ENCODE results near the gene ZBTB3. TPM values are rescaled to one million over a fixed set of nuclear protein-coding genes. Genes with fewer than 3 reads are reported as not detected.
"Not testable (repeated sequence)": the region's sequence is repeated elsewhere in the genome, so short reads cannot be mapped to it uniquely, and the experiment has no call there.

ZBTB3 gene
- total RNA-seq, 4 donors from 2014 or later, result 10.1 to 17.1 (median 14.8) TPM

- WGBS, 2 donors, result 92 to 93% methylated on average over 2 of the region's 2 CpGs
- Histone ChIP-seq H3K36me3 (peaks cover 0 to 42% of the 10 kb centered on the region in 2 donors), H3K4me1 (peaks cover 0 to 4% of the 10 kb centered on the region in 2 donors), H3K9me3 (no peaks in the 10 kb centered on the region), H3K4me3 (replicated peaks in 1 of 3) (no peak overlapping the region), H3K27me3 (no peaks in the 10 kb centered on the region), H3K27ac (no peak overlapping the region)
- intact Hi-C loops (cut with DNase I), result no loop called here
- TF ChIP-seq POLR2A (IDR thresholded peaks at IDR 0.05), result no peak
- no peak for TF ChIP-seq CTCF (IDR thresholded peaks at IDR 0.05)
- DNase-seq, result no peak
These were observed 23.4 kb upstream of the ZBTB3 start for GRCh38 chr11:62777389-62777788.

GRCh38 chr11:62775646-62776045, 21.7 kb upstream of the ZBTB3 start:
- TF ChIP-seq POLR2A (IDR thresholded peaks at IDR 0.05) (no peak), CTCF (IDR thresholded peaks at IDR 0.05) (no peak)
- Histone ChIP-seq H3K36me3 (peaks cover 0 to 37% of the 10 kb centered on the region in 2 donors), H3K27ac (no peak overlapping the region), H3K4me3 (replicated peaks in 1 of 3) (no peak overlapping the region), H3K4me1 (peaks cover 6 to 12% of the 10 kb centered on the region in 2 donors), H3K27me3 (no peaks in the 10 kb centered on the region), H3K9me3 (no peaks in the 10 kb centered on the region)
- WGBS, 2 donors, result 93 to 95% methylated on average over 17 of the region's 17 CpGs
- DNase-seq, result no peak
- intact Hi-C loops (cut with DNase I), result no loop called here

GRCh38 chr11:62774407-62774806, 20.4 kb upstream of the ZBTB3 start:
- no peak for DNase-seq
- Histone ChIP-seq H3K4me3 (replicated peaks in 1 of 3) (no peak overlapping the region), H3K27me3 (no peaks in the 10 kb centered on the region), H3K9me3 (no peaks in the 10 kb centered on the region), H3K27ac (no peak overlapping the region), H3K36me3 (peaks cover 0 to 37% of the 10 kb centered on the region in 2 donors), H3K4me1 (peaks cover 12 to 23% of the 10 kb centered on the region in 2 donors)
- 95 to 96% methylated on average over 6 of the region's 6 CpGs for WGBS, 2 donors
- intact Hi-C loops (cut with DNase I), result no loop called here
- TF ChIP-seq POLR2A (IDR thresholded peaks at IDR 0.05) (no peak), CTCF (IDR thresholded peaks at IDR 0.05) (no peak)

GRCh38 chr11:62771144-62772021, 17.4 kb upstream of the ZBTB3 start, which contains the start of gene TAF6L:
Gene TAF6L, plus strand, starts transcription at chr11:62771396. Its CDS starts 4,388 bp downstream, at chr11:62775784.
- no peaks in the 10 kb centered on the region for H3K27me3 ChIP-seq
- peaks cover 12 to 23% of the 10 kb centered on the region in 2 donors for H3K4me1 ChIP-seq
- DNase-seq, result peak; percentile 99
- H3K27ac ChIP-seq, result peak within 1 kb of the TSS; percentile 89 to 98 (median 95)
- H3K9me3 ChIP-seq, result no peaks in the 10 kb centered on the region
- peaks cover 5 to 8% of the 10 kb centered on the region in 2 donors for H3K36me3 ChIP-seq
- 3 to 6% methylated on average over 22 to 60 of the region's 60 CpGs for WGBS, 2 donors
- peak within 1 kb of the TSS; percentile 21 to 40 (median 32) for H3K4me3 ChIP-seq (replicated peaks in 1 of 3)
- intact Hi-C loops (cut with DNase I), result no loop called here
- TF ChIP-seq CTCF (IDR thresholded peaks at IDR 0.05), result peak in 1 of 6 experiments; percentile 25
- peak in 1 of 2 donors; percentile 56 for TF ChIP-seq POLR2A (IDR thresholded peaks at IDR 0.05)

GRCh38 chr11:62770778-62771143, 16.8 kb upstream of the ZBTB3 start:
- peak overlapping the region; percentile 89 to 98 (median 95) for H3K27ac ChIP-seq
- WGBS, 2 donors, result 3 to 5% methylated on average over 18 of the region's 18 CpGs
- DNase-seq, result peak; percentile 40 to 48
- H3K4me1 ChIP-seq, result peaks cover 12 to 23% of the 10 kb centered on the region in 2 donors
- H3K36me3 ChIP-seq, result peaks cover 8 to 11% of the 10 kb centered on the region in 2 donors
- H3K27me3 ChIP-seq, result no peaks in the 10 kb centered on the region
- peak overlapping the region in 2 of 3 donors; percentile 2 to 40 for H3K4me3 ChIP-seq (replicated peaks in 1 of 3)
- intact Hi-C loops (cut with DNase I), result no loop called here
- no peaks in the 10 kb centered on the region for H3K9me3 ChIP-seq
- TF ChIP-seq POLR2A (IDR thresholded peaks at IDR 0.05), result no peak
- TF ChIP-seq CTCF (IDR thresholded peaks at IDR 0.05), result no peak

GRCh38 chr11:62760867-62761227, 6.9 kb upstream of the ZBTB3 start:
- H3K9me3 ChIP-seq; H3K27me3 ChIP-seq; intact Hi-C loops (cut with DNase I); H3K36me3 ChIP-seq; DNase-seq: not testable (repeated sequence)
- WGBS, 2 donors, result 37 to 46% methylated on average over 9 of the region's 9 CpGs
- peaks cover 9 to 11% of the 10 kb centered on the region in 2 donors for H3K4me1 ChIP-seq
- peak overlapping the region in 2 of 3 donors; percentile 48 to 74 for H3K27ac ChIP-seq
- peak overlapping the region in 1 of 3 donors; percentile 81 for H3K4me3 ChIP-seq (replicated peaks in 1 of 3)
